Measurements from ENCODE around the gene ECE2. TPM values are rescaled to one million over a fixed set of nuclear protein-coding genes. Genes with fewer than 3 reads are reported as not detected.
A peak's percentile ranks its signal among the peaks of the same experiment; 100 is the strongest.

The ECE2 gene
- total and polyA plus RNA-seq, 10 of the 15 experiments (the other 5 are each of a cell fraction or from before 2014, with no cell fraction given) = not detected

GRCh38 chr3:184314700-184315542, 39.1 kb downstream of the ECE2 start (continued):
- TF ChIP-seq CREB1 (IDR thresholded peaks at IDR 0.05; ENCODE audit: low read depth) = 0 out of 2 replicates have a peak, but pooled peaks have one; percentile 5
- TF ChIP-seq IRF4 (IDR thresholded peaks at IDR 0.05; ENCODE audit: low read depth, low read length) = no peak
- TF ChIP-seq DPF2 (IDR thresholded peaks at IDR 0.05) = peak; percentile 70; the same call in 1 of the 2 replicates
- no peak for TF ChIP-seq SRF (IDR thresholded peaks at IDR 0.05; ENCODE audit: low read depth in 2 of 2, low read length in 2 of 2)
- 0 out of 2 replicates have a peak, but pooled peaks have one; percentile 26 for TF ChIP-seq NR2C1 (IDR thresholded peaks at IDR 0.05)
- TF ChIP-seq TARDBP (IDR thresholded peaks at IDR 0.05; ENCODE audit: borderline replicate concordance) = no peak
- peak; percentile 92 for TF ChIP-seq MYC (IDR thresholded peaks at IDR 0.05; ENCODE audit: insufficient read depth, insufficient read length, insufficient replicate concordance, low read length, severe bottlenecking)
- TF ChIP-seq MXI1 (IDR thresholded peaks at IDR 0.05; ENCODE audit: low read depth, low read length) = peak; percentile 11; the same call in 1 of the 2 replicates

- H3K4me1 ChIP-seq (ENCODE audit: control insufficient read depth, insufficient read depth, low read length) = peaks cover 3% of the 10 kb centered on the region; the same call in 1 of the 2 replicates
- H3K4me2 ChIP-seq (ENCODE audit: control insufficient read depth, insufficient read depth) = peak overlapping the region; percentile 95
- intact Hi-C loops (cut with micrococcal nuclease; ENCODE audit: unreplicated experiment) (loop anchor here (2.0 to 5.0 kb wide), 2 partner anchors 17 to 47 kb away; partner anchors contain the start of genes CLCN2, POLR2H and PSMD2), in situ Hi-C loops (cut with MboI) (no loop called here)
- peaks cover 56% of the 10 kb centered on the region for H3K79me2 ChIP-seq (ENCODE audit: control insufficient read depth, insufficient read depth, low read length)
- H4K20me1 ChIP-seq (ENCODE audit: control insufficient read depth, insufficient read depth) = peaks cover 12% of the 10 kb centered on the region
- H3K9ac ChIP-seq (ENCODE audit: control insufficient read depth, insufficient read depth, low read length) = peak overlapping the region; percentile 99
- FAIRE-seq (no peak), DNase-seq (ENCODE audit: low read depth, low spot score) (no peak), ATAC-seq (peak; percentile 18)
- peak overlapping the region; percentile 92 for H3K27ac ChIP-seq (ENCODE audit: control insufficient read depth, insufficient read depth)
- WGBS (ENCODE audit: insufficient coverage, insufficient replicate concordance, low lambda C conversion rate, missing lambda C conversion rate) = 2% methylated on average over 6 of the region's 6 CpGs
- ChIA-PET CTCF (no interaction called here), POLR2A (interaction anchor here (0.7 to 1.0 kb wide), 4 partner anchors 9 to 47 kb away, joined by 3 to 4 read pairs (median 4); no protein-coding TSS in a partner anchor), SMC1A (ENCODE audit: uncharacterized antibody, unreplicated experiment) (no interaction called here), RAD21 (ENCODE audit: unreplicated experiment) (no interaction called here)
- BruUV-seq (replicated peaks) = no TSS peak
- no peaks in the 10 kb centered on the region for H3K27me3 ChIP-seq (replicated peaks in 1 of 2; ENCODE audit: control insufficient read depth in 2 of 2, insufficient read depth in 2 of 2, low read length in 1 of 2)
- peak overlapping the region; percentile 100 for H3K4me3 ChIP-seq
- no peak overlapping the region for H2AFZ ChIP-seq (ENCODE audit: control insufficient read depth, low read depth, low read length)
- H3K9me3 ChIP-seq (replicated peaks; ENCODE audit: control insufficient read depth, insufficient read depth, low read length) = no peaks in the 10 kb centered on the region
- no peak for TF ChIP-seq YBX1 (IDR thresholded peaks at IDR 0.05)
- TF ChIP-seq POLR2AphosphoS5 (IDR thresholded peaks at IDR 0.05; ENCODE audit: low read length) = 0 out of 2 replicates have a peak, but pooled peaks have one; percentile 6
- no peak for TF ChIP-seq USF2 (IDR thresholded peaks at IDR 0.05; ENCODE audit: borderline replicate concordance, low read depth, low read length)
- no peak for TF ChIP-seq SUZ12 (IDR thresholded peaks at IDR 0.05; ENCODE audit: unreplicated experiment)
- H3K36me3 ChIP-seq (ENCODE audit: control insufficient read depth in 2 of 2, insufficient read depth in 2 of 2, low read length in 1 of 2) = peaks cover 13 to 23% of the 10 kb centered on the region in 2 experiments
Observed at GRCh38 chr3:184315543-184315867, 39.7 kb downstream of the ECE2 start.
